ENCODE measurements around the gene MYBBP1A. TPM values are rescaled to one million over a fixed set of nuclear protein-coding genes. Genes with fewer than 3 reads are reported as not detected.

MYBBP1A gene
- total RNA-seq, 1 experiment from 2014 or later: 163 TPM

GRCh38 chr17:4601326-4601725 is 46.1 kb upstream of the MYBBP1A start (continued):
- TF ChIP-seq, protein P1, sequence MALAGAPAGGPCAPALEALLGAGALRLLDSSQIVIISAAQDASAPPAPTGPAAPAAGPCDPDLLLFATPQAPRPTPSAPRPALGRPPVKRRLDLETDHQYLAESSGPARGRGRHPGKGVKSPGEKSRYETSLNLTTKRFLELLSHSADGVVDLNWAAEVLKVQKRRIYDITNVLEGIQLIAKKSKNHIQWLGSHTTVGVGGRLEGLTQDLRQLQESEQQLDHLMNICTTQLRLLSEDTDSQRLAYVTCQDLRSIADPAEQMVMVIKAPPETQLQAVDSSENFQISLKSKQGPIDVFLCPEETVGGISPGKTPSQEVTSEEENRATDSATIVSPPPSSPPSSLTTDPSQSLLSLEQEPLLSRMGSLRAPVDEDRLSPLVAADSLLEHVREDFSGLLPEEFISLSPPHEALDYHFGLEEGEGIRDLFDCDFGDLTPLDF (CRISPR knock-in tag; IDR thresholded peaks at IDR 0.05): no peak
- no peak for TF ChIP-seq PRRX2 (CRISPR knock-in tag; IDR thresholded peaks at IDR 0.05)
- TF ChIP-seq HMGA2 (CRISPR knock-in tag; IDR thresholded peaks at IDR 0.05): no peak
- no peak for TF ChIP-seq GABPB1 (CRISPR knock-in tag; IDR thresholded peaks at IDR 0.05)
- TF ChIP-seq, protein P2, sequence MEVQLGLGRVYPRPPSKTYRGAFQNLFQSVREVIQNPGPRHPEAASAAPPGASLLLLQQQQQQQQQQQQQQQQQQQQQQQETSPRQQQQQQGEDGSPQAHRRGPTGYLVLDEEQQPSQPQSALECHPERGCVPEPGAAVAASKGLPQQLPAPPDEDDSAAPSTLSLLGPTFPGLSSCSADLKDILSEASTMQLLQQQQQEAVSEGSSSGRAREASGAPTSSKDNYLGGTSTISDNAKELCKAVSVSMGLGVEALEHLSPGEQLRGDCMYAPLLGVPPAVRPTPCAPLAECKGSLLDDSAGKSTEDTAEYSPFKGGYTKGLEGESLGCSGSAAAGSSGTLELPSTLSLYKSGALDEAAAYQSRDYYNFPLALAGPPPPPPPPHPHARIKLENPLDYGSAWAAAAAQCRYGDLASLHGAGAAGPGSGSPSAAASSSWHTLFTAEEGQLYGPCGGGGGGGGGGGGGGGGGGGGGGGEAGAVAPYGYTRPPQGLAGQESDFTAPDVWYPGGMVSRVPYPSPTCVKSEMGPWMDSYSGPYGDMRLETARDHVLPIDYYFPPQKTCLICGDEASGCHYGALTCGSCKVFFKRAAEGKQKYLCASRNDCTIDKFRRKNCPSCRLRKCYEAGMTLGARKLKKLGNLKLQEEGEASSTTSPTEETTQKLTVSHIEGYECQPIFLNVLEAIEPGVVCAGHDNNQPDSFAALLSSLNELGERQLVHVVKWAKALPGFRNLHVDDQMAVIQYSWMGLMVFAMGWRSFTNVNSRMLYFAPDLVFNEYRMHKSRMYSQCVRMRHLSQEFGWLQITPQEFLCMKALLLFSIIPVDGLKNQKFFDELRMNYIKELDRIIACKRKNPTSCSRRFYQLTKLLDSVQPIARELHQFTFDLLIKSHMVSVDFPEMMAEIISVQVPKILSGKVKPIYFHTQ (CRISPR knock-in tag; IDR thresholded peaks at IDR 0.05): no peak
- no peak for TF ChIP-seq ZNF121 (CRISPR knock-in tag; IDR thresholded peaks at IDR 0.05)
- no peak for TF ChIP-seq PRDM15 (CRISPR knock-in tag; IDR thresholded peaks at IDR 0.05)

- ChIA-PET CTCF (interaction anchor here (3.5 to 4.6 kb wide), 2 partner anchors 24 to 34 kb away, joined by 28 to 30 read pairs; no protein-coding TSS in a partner anchor), POLR2A (interaction anchor here (0.8 kb wide), 1 partner anchor 14 kb away, joined by 3 read pairs; no protein-coding TSS in a partner anchor)
- ATAC-seq: peak; percentile 54
- peak; percentile 45 for DNase-seq (ENCODE audit: low spot score)
- no peaks in the 10 kb centered on the region for H3K36me3 Mint-ChIP-seq
- H3K4me1 Mint-ChIP-seq: peaks cover 27% of the 10 kb centered on the region
- TF ChIP-seq, protein P1 (CRISPR knock-in tag; IDR thresholded peaks at IDR 0.05): no peak
- TF ChIP-seq ZNF281 (CRISPR knock-in tag; IDR thresholded peaks at IDR 0.05): no peak
- TF ChIP-seq MYBL2 (CRISPR knock-in tag; IDR thresholded peaks at IDR 0.05): no peak
- no peak for TF ChIP-seq NR1H2 (CRISPR knock-in tag; IDR thresholded peaks at IDR 0.05)
- TF ChIP-seq TP53 (CRISPR knock-in tag; IDR thresholded peaks at IDR 0.05): no peak
- TF ChIP-seq JAZF1 (CRISPR knock-in tag; IDR thresholded peaks at IDR 0.05): no peak
- no peak for TF ChIP-seq NFYB (CRISPR knock-in tag; conservative IDR thresholded peaks at IDR 0.05; ENCODE audit: low read depth)
- no peak for TF ChIP-seq TCF7 (CRISPR knock-in tag; IDR thresholded peaks at IDR 0.05; ENCODE audit: low read depth)
- no peak for TF ChIP-seq KAT7 (CRISPR knock-in tag; IDR thresholded peaks at IDR 0.05; ENCODE audit: borderline replicate concordance)
- no peak for TF ChIP-seq GTF2I (CRISPR knock-in tag; conservative IDR thresholded peaks at IDR 0.05)
- no peak for TF ChIP-seq CDX4 (CRISPR knock-in tag; IDR thresholded peaks at IDR 0.05; ENCODE audit: borderline replicate concordance)
- TF ChIP-seq HMGA2 (CRISPR knock-in tag; IDR thresholded peaks at IDR 0.05): no peak
- no peaks in the 10 kb centered on the region for H3K27me3 Mint-ChIP-seq (ENCODE audit: low read depth)
- peak overlapping the region; percentile 39; the same call in 1 of the 2 replicates for H3K4me3 Mint-ChIP-seq
- H3K9me3 Mint-ChIP-seq: no peaks in the 10 kb centered on the region
- H3K27ac Mint-ChIP-seq: peak overlapping the region; percentile 70; the same call in 1 of the 2 replicates
Measured at GRCh38 chr17:4600563-4600962, 45.4 kb upstream of the MYBBP1A start.
